Activated CD4-positive, alpha-beta T cell treated with anti-CD3 and anti-CD28 coated beads for 36 hours (primary cell): ENCODE measurements around the gene REV3L. TPM values are rescaled to one million over a fixed set of nuclear protein-coding genes. Genes with fewer than 3 reads are reported as not detected.

ENCODE experiments used
- ATAC-seq: fragments of 200-7000 bp; cut with Tn5 transposase; one replicate; pipeline ENCODE4 v1.10.0; 2021; ENCODE audit warnings: mild to moderate bottlenecking, moderate library complexity
- CTCF ChIA-PET: fragments of 350-600 bp; sonication (Branson Sonifier 250); formaldehyde crosslinking; loops from one replicate; lab custom pipeline; 2021; ENCODE audit warnings: antibody characterized with exemption; lab: Charles Lee
- POLR2A ChIA-PET: fragments of 350-600 bp; sonication (Branson Sonifier 250); formaldehyde crosslinking; loops from one replicate; lab custom pipeline; 2021; ENCODE audit warnings: antibody characterized with exemption, inconsistent platforms; lab: Charles Lee
- DNase-seq: peaks from one replicate; pipeline ENCODE4 v3.0.0-alpha.2; 2020
- H3K27ac Mint-ChIP-seq: one replicate; pipeline ENCODE4 v1.8.0; 2021; ENCODE audit warnings: mixed read lengths
- H3K27me3 Mint-ChIP-seq: one replicate; pipeline ENCODE4 v1.8.0; 2021; ENCODE audit warnings: mixed read lengths
- H3K36me3 Mint-ChIP-seq: one replicate; pipeline ENCODE4 v1.8.0; 2021; ENCODE audit warnings: low read depth, mixed read lengths
- H3K4me1 Mint-ChIP-seq: one replicate; pipeline ENCODE4 v1.8.0; 2021; ENCODE audit warnings: mixed read lengths
- H3K4me3 Mint-ChIP-seq: one replicate; pipeline ENCODE4 v1.8.0; 2021; ENCODE audit warnings: mild to moderate bottlenecking, moderate library complexity, mixed read lengths
- H3K9me3 Mint-ChIP-seq: one replicate; pipeline ENCODE4 v1.8.0; 2021; ENCODE audit warnings: low read depth, mixed read lengths
- intact Hi-C, 2 experiments: fragments of 100-400 bp; cut with DNase I in 1 of 2; cut with micrococcal nuclease in 1 of 2; formaldehyde crosslinking; loops; one replicate each; pipeline versions ENCODE4 v1.14.2 to v1.15.1; 2022 to 2024; cut with DNase I, micrococcal nuclease
- total RNA-seq, 2 experiments: library from RNA; stranded (reverse); gene quantifications; one replicate each; pipeline ENCODE4 v1.2.3, GENCODE V29; 2021

Gene REV3L
- total RNA-seq, 2 experiments from 2014 or later, result 16.5 to 20.9 TPM

DNA sequence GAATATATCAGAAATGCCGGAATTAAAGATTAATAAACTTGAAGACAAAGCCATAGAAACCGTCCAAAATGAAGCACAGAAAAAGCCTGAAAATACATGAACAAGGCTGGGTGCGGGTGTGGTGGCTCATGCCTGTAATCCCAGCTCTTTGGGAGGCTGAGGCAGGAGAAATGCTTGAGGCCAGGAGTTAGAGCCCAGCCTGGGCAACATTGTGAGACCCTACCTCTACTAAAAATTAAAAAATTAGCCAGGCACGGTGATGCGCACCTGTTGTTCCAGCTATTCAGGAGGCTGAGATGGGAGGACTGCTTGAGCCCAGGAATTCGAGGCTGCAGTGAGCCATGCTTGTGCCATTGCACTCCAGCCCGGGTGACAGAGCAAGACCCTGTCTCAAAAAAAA is 32.9 kb downstream of the REV3L start:
- intact Hi-C loops, result no loop called here
- no peaks in the 10 kb centered on the region for H3K27me3 Mint-ChIP-seq
- peaks cover 12% of the 10 kb centered on the region for H3K36me3 Mint-ChIP-seq
- DNase-seq (no peak), ATAC-seq (no peak)
- H3K27ac Mint-ChIP-seq, result no peak overlapping the region
- H3K9me3 Mint-ChIP-seq, result no peaks in the 10 kb centered on the region
- ChIA-PET POLR2A (no interaction called here), CTCF (interaction anchor here (0.9 to 1.6 kb wide), 2 partner anchors 11 to 25 kb away, joined by 3 read pairs; no protein-coding TSS in a partner anchor)
- no peak overlapping the region for H3K4me3 Mint-ChIP-seq
- H3K4me1 Mint-ChIP-seq, result peaks cover 12% of the 10 kb centered on the region

GRCh38 chr6:111449129-111449528 is 33.9 kb downstream of the REV3L start:
- no peak overlapping the region for H3K4me3 Mint-ChIP-seq
- H3K27me3 Mint-ChIP-seq, result no peaks in the 10 kb centered on the region
- ChIA-PET POLR2A (interaction anchor here (1.1 kb wide), 1 partner anchor 14 kb away, joined by 5 read pairs; no protein-coding TSS in a partner anchor), CTCF (interaction anchor here (0.7 to 1.5 kb wide), 3 partner anchors 104 to 189 kb away, joined by 3 to 6 read pairs (median 4); a partner anchor contains a TSS)
- peaks cover 13% of the 10 kb centered on the region for H3K36me3 Mint-ChIP-seq
- H3K9me3 Mint-ChIP-seq, result no peaks in the 10 kb centered on the region
- intact Hi-C loops, result no loop called here
- ATAC-seq, result no peak
- H3K4me1 Mint-ChIP-seq, result peaks cover 21% of the 10 kb centered on the region
- DNase-seq, result no peak
- no peak overlapping the region for H3K27ac Mint-ChIP-seq

- no peak overlapping the region for H3K4me3 Mint-ChIP-seq
- intact Hi-C loops, result no loop called here
- no peaks in the 10 kb centered on the region for H3K27me3 Mint-ChIP-seq
- H3K9me3 Mint-ChIP-seq, result no peaks in the 10 kb centered on the region
- ChIA-PET POLR2A (no interaction called here), CTCF (no interaction called here)
- H3K27ac Mint-ChIP-seq, result no peak overlapping the region
- DNase-seq (no peak), ATAC-seq (no peak)
- peaks cover 16% of the 10 kb centered on the region for H3K36me3 Mint-ChIP-seq
- H3K4me1 Mint-ChIP-seq, result peaks cover 29% of the 10 kb centered on the region
Measured at GRCh38 chr6:111447051-111447450, 36.0 kb downstream of the REV3L start.

GRCh38 chr6:111445861-111446267 is 37.2 kb downstream of the REV3L start:
- H3K27ac Mint-ChIP-seq, result peak overlapping the region; percentile 9
- ATAC-seq (no peak), DNase-seq (no peak)
- no peaks in the 10 kb centered on the region for H3K27me3 Mint-ChIP-seq
- ChIA-PET POLR2A (no interaction called here), CTCF (no interaction called here)
- H3K4me3 Mint-ChIP-seq, result no peak overlapping the region
- no peaks in the 10 kb centered on the region for H3K9me3 Mint-ChIP-seq
- intact Hi-C loops, result no loop called here
- H3K4me1 Mint-ChIP-seq, result peaks cover 25% of the 10 kb centered on the region
- peaks cover 16% of the 10 kb centered on the region for H3K36me3 Mint-ChIP-seq

DNA sequence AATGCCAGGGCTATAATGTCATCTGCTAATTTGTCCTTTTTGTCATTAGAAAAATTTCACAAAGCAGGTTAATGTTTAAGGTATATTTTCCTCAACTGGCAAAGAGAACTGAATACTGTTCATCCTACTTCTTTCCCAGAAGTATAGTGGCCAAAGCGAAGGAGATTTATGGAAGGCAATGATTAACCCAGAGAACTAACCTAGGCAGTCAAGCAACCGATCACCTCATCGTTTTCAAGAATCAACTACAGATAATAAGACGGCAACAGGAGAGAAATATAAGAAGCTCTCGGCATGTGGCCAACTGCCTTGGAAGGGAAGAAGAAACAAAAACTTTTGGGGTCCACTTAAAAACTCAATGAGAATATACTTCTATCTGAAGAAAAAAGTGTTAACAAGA is 38.2 kb downstream of the REV3L start:
- H3K27me3 Mint-ChIP-seq, result no peaks in the 10 kb centered on the region
- CTCF ChIA-PET, result interaction anchor here (1.6 kb wide), 1 partner anchor 14 kb away, joined by 3 read pairs; no protein-coding TSS in a partner anchor
- ATAC-seq (no peak), DNase-seq (no peak)
- H3K27ac Mint-ChIP-seq, result no peak overlapping the region
- POLR2A ChIA-PET, result no interaction called here
- peaks cover 24% of the 10 kb centered on the region for H3K4me1 Mint-ChIP-seq
- H3K9me3 Mint-ChIP-seq, result no peaks in the 10 kb centered on the region
- H3K36me3 Mint-ChIP-seq, result peaks cover 15% of the 10 kb centered on the region
- no peak overlapping the region for H3K4me3 Mint-ChIP-seq
- intact Hi-C loops, result no loop called here

- Mint-ChIP-seq H3K36me3 (peaks cover 10% of the 10 kb centered on the region), H3K4me1 (peaks cover 22% of the 10 kb centered on the region), H3K27me3 (no peaks in the 10 kb centered on the region), H3K4me3 (no peak overlapping the region), H3K9me3 (no peaks in the 10 kb centered on the region), H3K27ac (no peak overlapping the region)
- ChIA-PET POLR2A (no interaction called here), CTCF (no interaction called here)
- DNase-seq (no peak), ATAC-seq (no peak)
- intact Hi-C loops, result no loop called here
Measured at GRCh38 chr6:111441678-111442243, 41.3 kb downstream of the REV3L start.

GRCh38 chr6:111439171-111439570 is 43.8 kb downstream of the REV3L start:
- no peak overlapping the region for H3K27ac Mint-ChIP-seq
- H3K4me1 Mint-ChIP-seq, result peaks cover 30% of the 10 kb centered on the region
- no peaks in the 10 kb centered on the region for H3K27me3 Mint-ChIP-seq
- peaks cover 8% of the 10 kb centered on the region for H3K9me3 Mint-ChIP-seq
- POLR2A ChIA-PET, result no interaction called here
- intact Hi-C loops, result no loop called here
- H3K4me3 Mint-ChIP-seq, result no peak overlapping the region
- CTCF ChIA-PET, result no interaction called here
- DNase-seq (no peak), ATAC-seq (no peak)
- H3K36me3 Mint-ChIP-seq, result peaks cover 10% of the 10 kb centered on the region

- H3K4me1 Mint-ChIP-seq, result peaks cover 36% of the 10 kb centered on the region
- peaks cover 8% of the 10 kb centered on the region for H3K9me3 Mint-ChIP-seq
- H3K27ac Mint-ChIP-seq, result no peak overlapping the region
- CTCF ChIA-PET, result no interaction called here
- H3K27me3 Mint-ChIP-seq, result no peaks in the 10 kb centered on the region
- peaks cover 9% of the 10 kb centered on the region for H3K36me3 Mint-ChIP-seq
- no peak overlapping the region for H3K4me3 Mint-ChIP-seq
- POLR2A ChIA-PET, result no interaction called here
- ATAC-seq (no peak), DNase-seq (no peak)
- intact Hi-C loops, result no loop called here
Measured at GRCh38 chr6:111437573-111437972, 45.4 kb downstream of the REV3L start.

GRCh38 chr6:111432511-111432910 is 50.5 kb downstream of the REV3L start:
- ATAC-seq, result no peak
- CTCF ChIA-PET, result interaction anchor here (0.6 to 1.0 kb wide), 2 partner anchors 21 to 212 kb away, joined by 3 read pairs; no protein-coding TSS in a partner anchor
- POLR2A ChIA-PET, result no interaction called here
- Mint-ChIP-seq H3K4me3 (no peak overlapping the region), H3K36me3 (peaks cover 45% of the 10 kb centered on the region), H3K9me3 (peaks cover 32% of the 10 kb centered on the region), H3K27ac (no peak overlapping the region), H3K27me3 (no peaks in the 10 kb centered on the region), H3K4me1 (peaks cover 64% of the 10 kb centered on the region)
- intact Hi-C loops, result no loop called here
- DNase-seq, result no peak

DNA sequence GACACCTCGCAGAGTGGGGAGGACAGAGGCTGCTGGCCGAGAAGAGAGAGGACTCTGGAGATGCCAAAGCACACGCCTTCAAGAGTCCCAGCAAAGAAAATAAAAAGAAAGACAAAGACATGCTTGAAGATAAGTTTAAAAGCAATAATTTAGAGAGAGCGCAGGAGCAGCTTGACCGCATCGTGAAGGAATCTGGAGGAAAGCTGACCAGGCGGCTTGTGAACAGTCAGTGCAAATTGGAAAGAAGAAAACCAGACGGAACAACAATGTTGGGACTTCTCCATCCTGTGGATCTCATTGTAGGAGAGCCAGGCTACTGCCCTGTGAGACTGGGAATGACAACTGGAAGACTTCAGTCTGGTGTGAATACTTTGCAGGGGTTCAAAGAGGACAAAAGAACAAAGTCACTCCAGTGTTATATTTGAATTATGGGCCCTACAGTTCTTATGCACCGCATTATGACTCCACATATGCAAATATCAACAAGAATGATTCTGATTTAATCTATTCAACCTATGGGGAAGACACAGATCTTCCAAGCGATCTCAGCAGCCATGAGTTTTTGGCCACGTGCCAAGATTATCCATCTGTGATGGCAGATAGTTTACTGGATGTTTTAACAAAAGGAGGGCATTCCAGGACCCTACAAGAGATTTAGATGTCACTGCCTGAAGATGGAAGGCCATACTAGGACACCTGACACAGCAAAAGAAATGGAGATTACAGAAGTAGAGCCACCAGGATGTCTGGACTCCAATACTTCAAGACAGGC is 52.2 kb downstream of the REV3L start:
- intact Hi-C loops, result no loop called here
- Mint-ChIP-seq H3K4me3 (no peak overlapping the region), H3K4me1 (peaks cover 67% of the 10 kb centered on the region), H3K27me3 (no peaks in the 10 kb centered on the region), H3K27ac (no peak overlapping the region), H3K9me3 (peaks cover 28% of the 10 kb centered on the region), H3K36me3 (peaks cover 44% of the 10 kb centered on the region)
- ChIA-PET POLR2A (no interaction called here), CTCF (no interaction called here)
- ATAC-seq, result no peak
- peak; percentile 6 for DNase-seq

DNA sequence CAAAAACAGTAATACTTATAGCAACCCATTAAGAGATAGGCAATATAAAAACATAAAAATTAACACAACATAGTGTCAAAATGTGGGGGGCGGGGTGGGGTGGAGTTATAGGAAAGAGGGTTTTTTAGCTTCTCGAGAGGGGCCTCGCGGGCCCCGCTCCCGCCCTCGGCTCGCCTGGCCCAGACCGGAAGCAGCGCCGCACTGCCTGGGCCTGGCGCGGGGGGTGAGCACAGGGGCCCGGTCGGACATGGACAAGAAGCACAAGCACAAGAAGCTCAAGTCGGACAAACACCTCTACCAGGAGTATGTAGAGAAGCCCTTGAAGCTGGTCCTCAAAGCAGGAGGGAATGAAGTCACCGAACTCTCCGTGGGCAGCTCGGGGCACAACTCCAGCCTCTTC is 53.4 kb downstream of the REV3L start:
- H3K27ac Mint-ChIP-seq, result no peak overlapping the region
- peaks cover 39% of the 10 kb centered on the region for H3K36me3 Mint-ChIP-seq
- CTCF ChIA-PET, result no interaction called here
- intact Hi-C loops, result no loop called here
- ATAC-seq (no peak), DNase-seq (no peak)
- H3K9me3 Mint-ChIP-seq, result peaks cover 24% of the 10 kb centered on the region
- POLR2A ChIA-PET, result no interaction called here
- H3K4me1 Mint-ChIP-seq, result peaks cover 61% of the 10 kb centered on the region
- H3K27me3 Mint-ChIP-seq, result no peaks in the 10 kb centered on the region
- no peak overlapping the region for H3K4me3 Mint-ChIP-seq

- CTCF ChIA-PET, result no interaction called here
- DNase-seq, result no peak
- no peak overlapping the region for H3K27ac Mint-ChIP-seq
- H3K4me1 Mint-ChIP-seq, result peaks cover 66% of the 10 kb centered on the region
- intact Hi-C loops, result no loop called here
- H3K9me3 Mint-ChIP-seq, result peaks cover 24% of the 10 kb centered on the region
- POLR2A ChIA-PET, result no interaction called here
- H3K36me3 Mint-ChIP-seq, result peaks cover 39% of the 10 kb centered on the region
- no peak overlapping the region for H3K4me3 Mint-ChIP-seq
- no peak for ATAC-seq
- no peaks in the 10 kb centered on the region for H3K27me3 Mint-ChIP-seq
Measured at GRCh38 chr6:111428811-111429210, 54.2 kb downstream of the REV3L start.
